ENCODE measurements around the gene NCEH1.
"Not testable (repeated sequence)": the region's sequence is repeated elsewhere in the genome, so short reads cannot be mapped to it uniquely, and the experiment has no call there.

NCEH1 gene, protein sequence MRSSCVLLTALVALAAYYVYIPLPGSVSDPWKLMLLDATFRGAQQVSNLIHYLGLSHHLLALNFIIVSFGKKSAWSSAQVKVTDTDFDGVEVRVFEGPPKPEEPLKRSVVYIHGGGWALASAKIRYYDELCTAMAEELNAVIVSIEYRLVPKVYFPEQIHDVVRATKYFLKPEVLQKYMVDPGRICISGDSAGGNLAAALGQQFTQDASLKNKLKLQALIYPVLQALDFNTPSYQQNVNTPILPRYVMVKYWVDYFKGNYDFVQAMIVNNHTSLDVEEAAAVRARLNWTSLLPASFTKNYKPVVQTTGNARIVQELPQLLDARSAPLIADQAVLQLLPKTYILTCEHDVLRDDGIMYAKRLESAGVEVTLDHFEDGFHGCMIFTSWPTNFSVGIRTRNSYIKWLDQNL

DNA sequence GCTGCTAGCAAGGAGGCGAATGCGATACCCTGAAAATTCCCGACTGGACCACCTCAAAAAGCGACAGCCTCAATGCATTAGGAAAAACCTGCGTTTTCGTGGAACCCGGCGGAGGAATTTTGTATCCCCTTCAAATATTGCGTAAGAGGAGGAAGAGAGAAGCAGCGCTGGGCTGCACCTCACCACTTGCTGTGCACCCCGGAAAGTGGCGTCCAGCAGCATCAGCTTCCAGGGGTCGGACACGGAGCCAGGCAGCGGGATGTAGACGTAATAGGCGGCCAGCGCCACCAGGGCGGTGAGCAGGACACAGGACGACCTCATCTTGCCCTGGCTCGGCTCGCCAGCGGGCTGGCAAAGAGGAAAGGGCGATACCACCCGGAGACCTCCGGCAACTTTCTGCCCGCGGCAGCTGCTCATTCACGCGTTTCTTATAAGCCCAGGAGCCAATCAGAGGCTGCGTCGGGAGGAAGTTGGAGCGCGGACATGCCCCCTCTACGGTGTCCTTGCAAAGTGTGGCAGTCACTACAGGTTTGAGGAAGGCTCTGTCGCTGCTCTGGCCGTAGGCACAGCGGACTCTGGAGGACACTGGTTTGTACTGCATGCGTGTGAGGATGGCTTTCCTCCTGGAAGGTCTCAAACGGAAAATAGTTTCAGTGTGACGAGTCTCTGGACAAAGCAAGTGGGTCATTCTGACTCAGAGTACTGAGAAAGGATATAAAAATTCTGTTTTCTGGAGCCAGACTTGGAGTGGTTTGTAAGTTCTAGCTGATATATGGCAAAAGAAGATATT is at the start of gene NCEH1:
TSS of gene NCEH1 (minus strand) at position 404 of the 790 bp plus-strand sequence. CDS start at position 321, 83 bp downstream.
- H3K36me3 ChIP-seq (ENCODE audit: insufficient read depth, low read depth, low read length) = no peaks in the 10 kb centered on the region
- H3K27ac ChIP-seq (ENCODE audit: low read length) = no peak within 1 kb of the TSS
- H3K4me1 ChIP-seq (ENCODE audit: insufficient read depth, low read length) = peaks cover 3% of the 10 kb centered on the region; the same call in 1 of the 2 replicates
- peak within 1 kb of the TSS; percentile 82 for H3K4me3 ChIP-seq (ENCODE audit: low read length)
- H3K27me3 ChIP-seq (ENCODE audit: insufficient read depth, low read length) = peaks cover 13% of the 10 kb centered on the region
- H3K9me3 ChIP-seq (ENCODE audit: insufficient read depth, low read depth, low read length) = no peaks in the 10 kb centered on the region
- peak within 1 kb of the TSS; percentile 72 for H3K9ac ChIP-seq (ENCODE audit: low read depth, low read length)

DNA sequence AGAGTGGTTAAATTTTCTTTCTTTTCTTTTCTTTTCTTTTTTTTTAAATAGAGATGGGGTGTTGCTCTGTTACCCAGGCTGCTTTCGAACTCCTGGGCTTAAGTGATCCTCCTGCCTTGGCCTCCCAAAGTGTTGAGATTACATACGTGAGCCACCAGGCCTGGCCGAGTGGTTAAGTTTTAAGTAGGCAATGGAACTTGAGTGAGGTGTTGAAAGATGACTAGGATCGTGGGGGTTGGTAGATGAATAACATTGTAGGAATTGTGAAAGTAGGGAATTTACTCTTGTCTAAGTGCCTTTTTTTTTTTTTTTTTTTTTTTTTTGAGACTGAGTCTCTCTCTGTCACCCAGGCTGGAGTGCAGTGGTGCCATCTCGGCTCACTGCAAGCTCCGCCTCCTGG is 49.5 kb upstream of the NCEH1 start:
- H3K27me3 ChIP-seq (ENCODE audit: insufficient read depth, low read length); H3K9me3 ChIP-seq (ENCODE audit: insufficient read depth, low read depth, low read length); H3K9ac ChIP-seq (ENCODE audit: low read depth, low read length); H3K4me3 ChIP-seq (ENCODE audit: low read length); H3K4me1 ChIP-seq (ENCODE audit: insufficient read depth, low read length); H3K27ac ChIP-seq (ENCODE audit: low read length): not testable (repeated sequence)
- H3K36me3 ChIP-seq (ENCODE audit: insufficient read depth, low read depth, low read length) = peaks cover 97% of the 10 kb centered on the region

DNA sequence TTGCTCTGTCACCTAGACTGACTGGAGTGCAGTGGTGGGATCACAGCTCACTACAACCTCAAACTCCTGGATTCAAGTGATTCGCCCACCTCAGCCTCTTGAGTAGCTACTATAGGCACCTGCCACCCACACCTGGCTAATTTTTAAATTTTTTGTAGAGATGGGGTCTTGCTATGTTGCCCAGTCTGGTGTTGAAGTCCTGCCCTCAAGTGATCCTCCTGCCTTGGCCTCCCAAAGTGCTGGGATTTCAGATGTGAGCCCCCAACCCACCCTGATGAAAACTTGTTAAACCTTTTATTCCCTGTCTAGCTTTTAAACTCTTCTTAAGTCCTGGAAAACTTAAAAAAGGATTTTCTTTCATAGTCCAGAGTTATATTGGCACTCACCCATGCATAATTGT is 42.3 kb upstream of the NCEH1 start:
- H3K4me3 ChIP-seq (ENCODE audit: low read length) = no peak overlapping the region

DNA sequence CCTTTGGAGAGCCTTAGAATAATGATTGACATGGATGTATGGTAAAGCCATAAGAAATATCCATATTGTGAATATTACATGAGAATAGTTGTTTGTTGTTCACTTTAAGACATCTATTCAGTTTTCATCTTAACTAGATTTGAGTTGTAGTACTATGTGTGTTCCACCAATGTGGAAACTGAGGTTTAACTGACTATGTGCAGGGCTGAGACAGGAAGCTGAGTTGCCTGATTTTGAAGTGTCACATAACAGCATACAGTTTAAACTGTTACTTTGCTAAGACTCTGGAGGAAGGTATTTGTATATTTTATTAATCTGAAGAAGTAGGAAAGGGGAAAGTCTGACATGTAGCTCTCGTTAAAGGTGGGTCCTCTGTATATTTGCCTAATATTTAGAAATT is 41.8 kb upstream of the NCEH1 start:
- Histone ChIP-seq H3K27me3 (ENCODE audit: insufficient read depth, low read length) (no peaks in the 10 kb centered on the region), H3K36me3 (ENCODE audit: insufficient read depth, low read depth, low read length) (peaks cover 51% of the 10 kb centered on the region), H3K4me3 (ENCODE audit: low read length) (no peak overlapping the region), H3K4me1 (ENCODE audit: insufficient read depth, low read length) (peaks cover 2% of the 10 kb centered on the region; the same call in 1 of the 2 replicates), H3K9ac (ENCODE audit: low read depth, low read length) (no peak overlapping the region), H3K27ac (ENCODE audit: low read length) (no peak overlapping the region), H3K9me3 (ENCODE audit: insufficient read depth, low read depth, low read length) (no peaks in the 10 kb centered on the region)

More for the DNA sequence above, 42.3 kb upstream of the NCEH1 start:
- no peak overlapping the region for H3K9ac ChIP-seq (ENCODE audit: low read depth, low read length)
- peaks cover 55% of the 10 kb centered on the region for H3K36me3 ChIP-seq (ENCODE audit: insufficient read depth, low read depth, low read length)
- H3K4me1 ChIP-seq (ENCODE audit: insufficient read depth, low read length) = peaks cover 2% of the 10 kb centered on the region; the same call in 1 of the 2 replicates
- H3K27me3 ChIP-seq (ENCODE audit: insufficient read depth, low read length) = no peaks in the 10 kb centered on the region
- H3K27ac ChIP-seq (ENCODE audit: low read length) = no peak overlapping the region
- H3K9me3 ChIP-seq (ENCODE audit: insufficient read depth, low read depth, low read length) = no peaks in the 10 kb centered on the region

DNA sequence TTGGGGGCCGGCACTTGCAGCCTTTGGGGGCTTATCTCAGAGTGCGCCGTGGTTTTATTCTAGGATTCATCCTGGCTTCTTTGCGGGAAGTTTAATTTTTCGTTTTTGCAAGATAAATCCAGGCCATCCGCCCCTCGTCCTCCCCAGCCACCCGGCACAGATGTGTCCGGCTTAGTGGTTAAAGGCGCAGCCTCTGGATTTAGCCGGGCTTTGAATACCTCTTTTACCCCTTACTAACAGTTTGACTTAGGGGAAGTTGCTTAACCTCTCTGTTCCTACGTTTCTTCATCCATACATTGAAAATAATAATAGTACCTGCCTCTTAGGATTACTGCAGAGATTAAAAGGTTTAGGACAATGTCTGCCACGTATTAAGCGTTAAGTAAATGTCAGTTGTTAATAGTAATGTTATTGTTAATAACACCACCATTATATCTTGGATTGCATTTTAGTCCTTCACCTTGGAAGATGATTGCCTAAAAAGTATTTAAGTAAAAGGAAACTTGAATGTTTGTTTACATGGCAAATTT is 40.4 kb upstream of the NCEH1 start:
- Histone ChIP-seq H3K27me3 (ENCODE audit: insufficient read depth, low read length) (no peaks in the 10 kb centered on the region), H3K36me3 (ENCODE audit: insufficient read depth, low read depth, low read length) (peaks cover 36% of the 10 kb centered on the region), H3K4me1 (ENCODE audit: insufficient read depth, low read length) (peaks cover 5% of the 10 kb centered on the region), H3K27ac (ENCODE audit: low read length) (peak overlapping the region; percentile 62), H3K9ac (ENCODE audit: low read depth, low read length) (peak overlapping the region; percentile 94), H3K4me3 (ENCODE audit: low read length) (peak overlapping the region; percentile 79), H3K9me3 (ENCODE audit: insufficient read depth, low read depth, low read length) (no peaks in the 10 kb centered on the region)

DNA sequence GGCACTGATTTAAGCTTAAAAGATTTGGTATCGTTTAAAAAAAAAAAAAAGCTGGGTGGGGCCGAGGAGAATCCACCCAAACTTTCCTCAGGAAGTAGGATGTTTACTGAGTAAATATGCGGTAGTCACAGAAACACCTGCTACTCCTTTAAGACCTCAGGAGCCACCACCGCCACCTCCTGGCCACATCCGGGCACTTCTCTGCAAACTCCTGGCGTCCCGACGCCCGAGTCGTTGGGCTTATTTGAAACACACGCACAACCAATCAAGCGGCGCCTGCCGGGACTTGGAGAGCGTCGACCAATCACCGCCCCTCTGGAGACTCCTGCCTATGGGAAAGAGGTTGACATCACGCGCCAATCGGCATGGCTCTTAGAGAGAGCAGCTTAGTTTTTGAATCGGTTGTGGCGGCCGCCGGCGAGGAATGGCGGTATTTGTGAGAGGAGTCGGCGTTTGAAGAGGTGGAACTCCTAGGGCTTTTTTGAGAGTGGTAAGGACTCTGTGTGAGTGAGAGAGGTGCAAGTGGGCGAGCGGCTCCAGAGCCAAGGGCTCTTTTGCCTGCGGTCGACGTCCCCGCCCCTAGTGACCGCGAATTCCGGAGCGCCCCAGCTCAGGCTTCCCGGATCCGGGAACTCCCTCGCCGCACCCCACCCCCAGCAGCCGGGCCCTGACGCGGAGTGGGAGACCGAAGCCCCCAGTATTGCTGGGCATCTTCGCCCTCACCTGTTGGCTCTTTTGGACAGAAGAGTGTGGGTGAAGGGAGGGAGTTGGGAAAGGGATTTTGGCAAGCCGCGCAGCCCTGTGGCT is 39.7 kb upstream of the NCEH1 start, which contains the start of gene ECT2:
TSS of gene ECT2 (plus strand) at position 359 of the 807 bp plus-strand sequence. CDS start 3,805 bp downstream, outside the sequence.
- no peaks in the 10 kb centered on the region for H3K9me3 ChIP-seq (ENCODE audit: insufficient read depth, low read depth, low read length)
- peaks cover 30% of the 10 kb centered on the region for H3K36me3 ChIP-seq (ENCODE audit: insufficient read depth, low read depth, low read length)
- peak within 1 kb of the TSS; percentile 79 for H3K4me3 ChIP-seq (ENCODE audit: low read length)
- H3K4me1 ChIP-seq (ENCODE audit: insufficient read depth, low read length) = peaks cover 9% of the 10 kb centered on the region
- H3K27me3 ChIP-seq (ENCODE audit: insufficient read depth, low read length) = no peaks in the 10 kb centered on the region
- peak within 1 kb of the TSS; percentile 94 for H3K9ac ChIP-seq (ENCODE audit: low read depth, low read length)
- H3K27ac ChIP-seq (ENCODE audit: low read length) = peak within 1 kb of the TSS; percentile 62

DNA sequence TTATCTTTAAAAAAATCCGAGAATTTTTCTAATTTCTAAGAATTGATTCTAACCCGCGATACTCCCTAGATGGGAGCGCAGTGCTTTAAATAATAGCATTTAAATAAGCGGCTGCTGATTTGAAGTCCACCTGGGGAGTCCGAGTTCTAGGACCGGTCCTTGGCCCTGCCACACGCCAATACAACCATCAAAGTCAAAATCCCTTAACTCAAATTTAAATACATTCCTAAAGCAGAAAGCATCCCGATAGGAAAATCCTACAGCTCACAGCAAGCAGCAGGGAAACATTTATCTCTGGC is 39.2 kb upstream of the NCEH1 start:
- peaks cover 9% of the 10 kb centered on the region for H3K4me1 ChIP-seq (ENCODE audit: insufficient read depth, low read length)
- H3K27me3 ChIP-seq (ENCODE audit: insufficient read depth, low read length) = no peaks in the 10 kb centered on the region
- no peak overlapping the region for H3K27ac ChIP-seq (ENCODE audit: low read length)
- H3K9ac ChIP-seq (ENCODE audit: low read depth, low read length) = peak overlapping the region; percentile 87; the same call in 1 of the 2 replicates
- H3K4me3 ChIP-seq (ENCODE audit: low read length) = peak overlapping the region; percentile 79; the same call in 1 of the 2 replicates
- no peaks in the 10 kb centered on the region for H3K9me3 ChIP-seq (ENCODE audit: insufficient read depth, low read depth, low read length)
- H3K36me3 ChIP-seq (ENCODE audit: insufficient read depth, low read depth, low read length) = peaks cover 24% of the 10 kb centered on the region

DNA sequence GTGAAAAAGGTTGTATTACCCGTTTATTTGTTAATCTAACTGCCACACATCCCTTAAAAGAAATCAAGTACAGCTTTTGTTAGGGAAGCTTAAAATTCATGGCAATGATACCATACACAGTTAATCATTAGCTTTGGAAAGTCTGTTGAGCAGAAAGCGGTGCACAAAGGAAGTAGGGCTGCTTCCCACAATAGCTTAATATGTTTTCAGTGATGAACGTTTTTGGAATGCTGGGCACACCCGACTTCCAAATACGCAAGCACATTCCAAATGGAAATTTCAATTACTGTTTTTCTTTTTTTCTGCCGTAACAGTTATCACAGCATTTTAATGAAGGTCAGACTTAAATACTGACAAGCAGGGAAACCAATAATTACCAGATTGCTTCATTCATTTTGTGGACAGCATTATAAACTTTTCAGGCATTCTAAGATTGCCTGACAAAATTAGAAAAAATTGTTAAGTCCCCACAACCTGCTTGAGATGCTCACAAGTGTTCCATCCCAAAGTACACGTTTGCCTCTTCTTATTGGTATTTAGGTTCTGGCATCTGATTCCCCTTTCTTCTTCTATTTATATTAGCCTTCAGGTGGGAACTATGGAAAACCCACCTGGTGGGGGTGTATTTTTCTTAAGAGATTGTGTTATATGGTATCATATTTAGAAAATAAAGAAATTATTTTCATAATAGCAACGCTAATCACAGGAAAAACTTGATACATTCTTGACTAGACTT is 38.5 kb upstream of the NCEH1 start:
- peak overlapping the region; percentile 79; the same call in 1 of the 2 replicates for H3K4me3 ChIP-seq (ENCODE audit: low read length)
- H3K4me1 ChIP-seq (ENCODE audit: insufficient read depth, low read length) = peaks cover 9% of the 10 kb centered on the region
- no peak overlapping the region for H3K27ac ChIP-seq (ENCODE audit: low read length)
- no peaks in the 10 kb centered on the region for H3K9me3 ChIP-seq (ENCODE audit: insufficient read depth, low read depth, low read length)
- H3K27me3 ChIP-seq (ENCODE audit: insufficient read depth, low read length) = no peaks in the 10 kb centered on the region
- peaks cover 18% of the 10 kb centered on the region for H3K36me3 ChIP-seq (ENCODE audit: insufficient read depth, low read depth, low read length)
- peak overlapping the region; percentile 87; the same call in 1 of the 2 replicates for H3K9ac ChIP-seq (ENCODE audit: low read depth, low read length)

DNA sequence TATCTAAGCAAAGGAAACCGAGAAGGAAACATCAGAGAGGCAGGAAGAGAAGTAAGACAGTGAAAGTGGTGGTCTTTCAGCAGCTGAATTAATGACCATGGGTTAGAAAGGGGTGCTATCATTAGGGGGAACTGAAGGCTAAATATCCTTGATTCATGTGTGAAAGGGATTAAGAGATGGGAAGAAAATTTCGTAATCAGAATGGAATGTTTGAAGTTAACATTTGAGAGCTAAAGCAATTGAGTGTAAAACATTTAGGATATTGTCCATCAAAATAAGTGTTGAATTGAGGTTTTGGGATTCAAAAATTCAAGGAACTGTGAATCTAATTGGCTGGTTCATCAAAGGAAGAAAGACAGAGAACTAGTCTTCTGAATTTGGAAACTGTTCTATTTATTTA is 35.6 kb upstream of the NCEH1 start:
- Histone ChIP-seq H3K9me3 (ENCODE audit: insufficient read depth, low read depth, low read length) (no peaks in the 10 kb centered on the region), H3K27ac (ENCODE audit: low read length) (no peak overlapping the region), H3K4me3 (ENCODE audit: low read length) (no peak overlapping the region), H3K9ac (ENCODE audit: low read depth, low read length) (no peak overlapping the region), H3K4me1 (ENCODE audit: insufficient read depth, low read length) (peaks cover 9% of the 10 kb centered on the region), H3K36me3 (ENCODE audit: insufficient read depth, low read depth, low read length) (no peaks in the 10 kb centered on the region), H3K27me3 (ENCODE audit: insufficient read depth, low read length) (no peaks in the 10 kb centered on the region)

DNA sequence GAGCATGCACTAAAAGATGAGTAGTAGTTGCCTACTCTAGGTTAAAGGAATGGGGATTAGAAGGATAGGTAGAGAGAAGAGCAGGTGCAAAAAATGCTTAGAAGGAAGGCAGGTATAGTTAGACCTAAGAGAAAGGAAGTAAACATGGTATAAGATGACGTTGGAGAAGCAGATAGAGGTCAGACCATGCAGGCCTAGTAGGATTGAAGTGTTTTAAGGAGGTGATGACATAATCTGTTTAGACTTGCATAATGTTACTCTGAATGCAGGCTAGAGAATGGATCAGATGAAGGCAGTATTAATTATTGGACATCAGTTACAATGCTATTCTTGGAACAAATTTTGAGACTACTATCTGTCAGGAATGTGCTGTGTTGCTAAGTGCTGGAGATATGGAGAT is 28.6 kb upstream of the NCEH1 start:
- Histone ChIP-seq H3K9ac (ENCODE audit: low read depth, low read length) (no peak overlapping the region), H3K4me3 (ENCODE audit: low read length) (no peak overlapping the region), H3K4me1 (ENCODE audit: insufficient read depth, low read length) (no peaks in the 10 kb centered on the region), H3K9me3 (ENCODE audit: insufficient read depth, low read depth, low read length) (no peaks in the 10 kb centered on the region), H3K27me3 (ENCODE audit: insufficient read depth, low read length) (no peaks in the 10 kb centered on the region), H3K36me3 (ENCODE audit: insufficient read depth, low read depth, low read length) (no peaks in the 10 kb centered on the region), H3K27ac (ENCODE audit: low read length) (no peak overlapping the region)
